8988T (cell line): Measurements from ENCODE around the gene ZG16.
A peak's percentile ranks its signal among the peaks of the same experiment; 100 is the strongest.

Experiments
- DNase-seq: peaks from one replicate; pipeline ENCODE4 v3.0.0; 2011

The ZG16 gene

GRCh38 chr16:29810699-29811169 is 32.7 kb downstream of the ZG16 start:
- no peak for DNase-seq

- peak; percentile 91 for DNase-seq
Measured at GRCh38 chr16:29811170-29811895, 33.3 kb downstream of the ZG16 start.

GRCh38 chr16:29811896-29812665 is 34.0 kb downstream of the ZG16 start, which contains the start of gene PRRT2:
Gene PRRT2, plus strand, starts transcription at chr16:29812193. Its CDS starts 862 bp downstream, at chr16:29813055.
- DNase-seq = peak; percentile 59

- no peak for DNase-seq
Measured at GRCh38 chr16:29812754-29813643, 34.9 kb downstream of the ZG16 start.

- no peak for DNase-seq
Measured at GRCh38 chr16:29813644-29814562, 35.8 kb downstream of the ZG16 start.

GRCh38 chr16:29814592-29814991 is 36.5 kb downstream of the ZG16 start:
- no peak for DNase-seq

- no peak for DNase-seq
Measured at GRCh38 chr16:29815032-29815721, 37.1 kb downstream of the ZG16 start.

GRCh38 chr16:29815793-29816693 is 38.0 kb downstream of the ZG16 start, which contains the start of gene PAGR1:
Gene PAGR1, plus strand, starts transcription at chr16:29816152. Its CDS starts 374 bp downstream, at chr16:29816526.
- peak; percentile 89 for DNase-seq

- peak; percentile 71 for DNase-seq
Measured at GRCh38 chr16:29816694-29817441, 38.8 kb downstream of the ZG16 start.

- DNase-seq = no peak
Measured at GRCh38 chr16:29818082-29818481, 40.0 kb downstream of the ZG16 start.

GRCh38 chr16:29819506-29819905 is 41.5 kb downstream of the ZG16 start:
- DNase-seq = no peak

- no peak for DNase-seq
Measured at GRCh38 chr16:29820271-29820701, 42.2 kb downstream of the ZG16 start, which contains the start of gene MVP. Gene MVP, plus strand, starts transcription at chr16:29820462. Its CDS starts 10,088 bp downstream, at chr16:29830550.

- no peak for DNase-seq
Measured at GRCh38 chr16:29820730-29821642, 42.9 kb downstream of the ZG16 start.

GRCh38 chr16:29821643-29822115 is 43.6 kb downstream of the ZG16 start:
- peak; percentile 61 for DNase-seq

GRCh38 chr16:29824589-29825144 is 46.6 kb downstream of the ZG16 start:
- no peak for DNase-seq

- no peak for DNase-seq
Measured at GRCh38 chr16:29825145-29826044, 47.3 kb downstream of the ZG16 start.
